ENCODE results near the gene MYBBP1A.

- TF ChIP-seq CTCF (IDR thresholded peaks at IDR 0.05) (no peak), EZH2 (IDR thresholded peaks at IDR 0.05; ENCODE audit: borderline replicate concordance, insufficient read depth, low read depth, low read length, poor library complexity, severe bottlenecking) (no peak)
Observed at GRCh38 chr17:4544135-4544950, 10.8 kb downstream of the MYBBP1A start.

Data from B cell (primary cell).